ENCODE data around the gene LCLAT1. TPM values are rescaled to one million over a fixed set of nuclear protein-coding genes. Genes with fewer than 3 reads are reported as not detected.
"Not testable (repeated sequence)": the region's sequence is repeated elsewhere in the genome, so short reads cannot be mapped to it uniquely, and the experiment has no call there.

LCLAT1 gene
- total RNA-seq, 1 donor from 2014 or later, result 39.9 TPM

DNA sequence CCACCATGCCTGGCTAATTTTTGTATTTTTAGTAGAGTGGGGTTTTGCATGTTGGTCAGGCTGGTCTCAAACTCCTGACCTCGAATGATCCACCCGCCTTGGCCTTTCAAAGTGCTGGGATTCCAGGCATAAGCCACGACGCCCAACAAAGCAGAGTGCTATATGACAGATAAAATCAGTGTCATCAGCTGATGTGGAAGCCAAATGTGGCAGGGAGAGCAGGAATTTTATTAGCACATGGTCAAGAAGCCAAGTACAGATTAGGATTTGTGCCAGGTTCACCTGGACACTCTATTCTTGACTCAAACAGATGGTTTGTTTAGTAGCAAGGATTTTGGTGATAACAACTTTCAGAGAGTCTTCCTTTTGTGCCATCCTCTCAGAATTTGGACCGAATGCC is 62.7 kb downstream of the LCLAT1 start:
- DNase-seq (ENCODE audit: low spot score), result no peak
- intact Hi-C loops (cut with DNase I), result loop anchor here (5.0 kb wide), 3 partner anchors 97 to 183 kb away; no protein-coding TSS in a partner anchor

DNA sequence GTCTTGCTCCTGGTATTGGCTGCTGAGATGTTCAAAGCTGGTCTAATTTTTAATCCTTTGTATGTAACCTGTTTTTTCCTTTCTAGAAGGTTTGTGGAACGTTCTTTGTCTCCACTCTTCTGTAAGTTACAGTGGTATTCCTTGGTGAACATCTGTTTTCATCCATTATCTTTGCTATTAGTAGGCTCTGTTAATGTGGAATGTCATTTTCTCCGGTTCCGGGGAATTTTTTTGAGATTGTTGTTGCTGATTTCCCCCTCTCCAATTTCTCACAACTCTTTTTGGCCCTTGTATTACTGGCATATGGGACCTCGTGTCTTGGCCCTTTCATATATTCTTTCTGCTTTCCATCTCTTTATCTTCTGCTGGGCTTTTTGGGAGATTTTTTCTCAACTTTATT is 63.4 kb downstream of the LCLAT1 start:
- intact Hi-C loops (cut with DNase I), result loop anchor here (5.0 kb wide), 3 partner anchors 98 to 182 kb away; no protein-coding TSS in a partner anchor
- no peak for DNase-seq (ENCODE audit: low spot score)

DNA sequence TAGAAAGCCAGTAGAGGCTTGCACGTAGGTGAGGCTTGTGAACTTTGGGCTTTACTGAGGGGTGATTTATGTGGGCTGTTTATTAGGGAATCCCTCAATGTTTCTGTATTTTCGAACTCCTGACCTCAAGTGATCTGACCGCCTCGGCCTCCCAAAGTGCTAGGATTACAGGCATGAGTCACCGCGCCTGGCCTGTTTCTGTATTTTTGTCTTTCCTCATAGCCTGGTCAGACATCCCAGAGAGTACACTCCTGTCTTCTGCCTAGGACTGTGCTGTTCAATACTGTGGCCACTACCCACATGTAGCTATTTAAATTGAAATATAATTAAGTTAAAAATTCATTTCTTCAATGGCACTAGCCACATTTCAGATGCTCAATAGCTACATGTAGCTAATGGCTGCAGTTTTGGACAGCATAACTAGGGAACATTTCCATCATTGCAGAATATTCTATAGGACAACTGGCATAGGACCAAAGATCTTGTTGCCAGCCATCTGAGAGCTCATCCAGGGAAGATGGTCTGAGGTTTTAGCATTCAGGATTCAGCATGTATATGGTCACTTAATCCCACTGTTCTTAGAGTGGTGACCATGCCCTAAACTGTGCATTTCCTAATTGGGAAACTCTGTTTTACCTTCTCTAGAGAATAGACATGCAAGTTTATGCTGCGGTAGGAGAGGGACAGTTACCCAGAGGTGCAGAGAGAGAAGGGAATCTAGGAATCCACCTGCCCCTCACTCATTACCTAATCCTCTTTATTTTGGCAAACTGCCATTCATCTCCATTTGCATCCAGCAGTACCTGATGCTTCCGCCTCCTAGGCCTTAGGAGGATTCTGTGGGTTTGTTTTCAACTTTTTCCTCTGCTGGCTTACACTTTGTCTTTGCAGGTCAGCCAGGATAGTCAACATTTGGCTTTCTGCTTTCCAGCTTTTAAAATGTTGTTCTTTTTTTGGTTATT is 64.4 kb downstream of the LCLAT1 start:
- no peak for DNase-seq (ENCODE audit: low spot score)
- intact Hi-C loops (cut with DNase I), result loop anchor here (5.0 kb wide), 3 partner anchors 99 to 181 kb away; no protein-coding TSS in a partner anchor

DNA sequence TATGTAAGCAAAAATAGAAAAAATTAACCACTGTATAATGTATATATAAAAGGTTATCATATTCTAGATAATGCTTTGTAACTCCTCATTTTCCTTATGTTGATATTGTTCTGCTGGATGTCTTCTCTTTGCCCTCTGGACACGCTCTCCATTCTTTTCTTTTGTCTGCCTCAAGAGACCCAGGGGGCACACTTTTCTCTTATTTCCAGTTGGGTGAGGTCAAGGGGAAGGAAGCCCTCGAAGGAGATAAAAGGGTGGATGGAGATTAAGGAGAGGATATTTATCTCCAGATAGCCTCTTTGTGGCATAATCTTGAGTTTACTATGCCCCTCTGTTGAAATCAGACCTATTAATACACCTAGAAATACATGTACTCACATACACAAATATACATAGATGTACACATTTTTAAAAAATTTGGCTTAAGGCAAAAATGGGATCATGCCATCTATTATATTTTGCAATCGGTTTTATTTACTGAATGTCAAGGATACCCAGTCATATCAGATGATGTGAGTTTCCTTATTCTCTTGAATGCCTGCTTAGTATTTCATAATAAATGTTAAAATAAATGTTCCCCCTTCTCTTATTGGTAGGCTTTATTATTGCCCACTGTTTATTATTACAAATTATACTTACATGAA is 65.3 kb downstream of the LCLAT1 start:
- DNase-seq (ENCODE audit: low spot score), result no peak
- intact Hi-C loops (cut with DNase I), result loop anchor here (5.0 kb wide), 3 partner anchors 100 to 180 kb away; no protein-coding TSS in a partner anchor

DNA sequence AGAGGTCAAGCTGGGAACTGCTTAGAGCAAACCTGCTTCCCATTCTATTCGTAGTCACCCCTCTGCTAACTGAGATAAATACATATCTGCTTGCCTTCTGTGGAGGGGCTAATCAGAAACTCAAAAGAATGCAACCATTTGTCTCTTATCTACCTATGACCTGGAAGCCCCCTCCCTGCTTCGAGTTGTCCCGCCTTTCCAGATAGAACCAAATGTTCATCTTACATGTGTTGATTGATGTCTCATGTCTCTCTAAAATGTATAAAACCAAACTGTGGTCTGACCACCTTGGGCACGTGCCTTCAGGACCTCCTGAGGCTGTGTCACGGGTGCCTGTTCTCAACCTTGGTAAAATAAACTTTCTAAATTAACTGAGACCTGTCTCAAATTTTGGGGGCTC is 66.6 kb downstream of the LCLAT1 start:
- not testable (repeated sequence) for DNase-seq (ENCODE audit: low spot score)
- intact Hi-C loops (cut with DNase I), result loop anchor here (5.0 kb wide), 3 partner anchors 101 to 179 kb away; no protein-coding TSS in a partner anchor

DNA sequence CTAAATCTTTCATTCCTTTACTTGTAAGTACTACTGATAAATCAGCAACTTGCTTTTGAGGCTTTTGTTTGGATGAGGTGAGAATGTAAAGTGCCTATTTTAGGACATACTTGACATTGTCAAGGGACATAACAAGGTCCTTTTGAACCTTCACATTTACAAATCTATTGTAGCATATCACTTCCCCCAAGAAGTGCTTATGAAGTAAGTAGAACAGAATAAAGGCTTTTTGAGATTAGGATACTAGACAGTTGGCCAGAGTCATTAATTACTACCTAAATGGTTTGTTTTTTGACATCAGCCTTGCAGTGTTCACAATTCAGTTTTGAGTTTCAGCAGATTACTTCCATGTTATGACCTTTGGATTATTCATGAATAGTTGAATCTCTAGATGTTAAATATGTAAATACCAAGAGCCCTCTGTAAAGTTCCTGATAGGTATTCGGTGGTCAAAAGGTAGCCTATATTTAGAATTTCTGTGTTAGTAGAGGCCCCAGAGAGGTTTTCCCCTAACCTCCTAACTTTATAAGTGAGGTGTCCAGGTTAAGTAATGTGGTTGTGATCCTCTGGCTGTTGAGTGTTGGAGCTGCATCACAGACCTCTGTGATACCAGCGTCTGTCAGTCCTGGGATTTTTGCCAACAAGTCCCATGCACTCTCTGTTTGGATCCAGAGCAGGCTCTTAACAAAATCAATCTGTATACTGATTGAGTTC is 67.2 kb downstream of the LCLAT1 start:
- no peak for DNase-seq (ENCODE audit: low spot score)
- intact Hi-C loops (cut with DNase I), result loop anchor here (5.0 kb wide), 3 partner anchors 102 to 178 kb away; no protein-coding TSS in a partner anchor

DNA sequence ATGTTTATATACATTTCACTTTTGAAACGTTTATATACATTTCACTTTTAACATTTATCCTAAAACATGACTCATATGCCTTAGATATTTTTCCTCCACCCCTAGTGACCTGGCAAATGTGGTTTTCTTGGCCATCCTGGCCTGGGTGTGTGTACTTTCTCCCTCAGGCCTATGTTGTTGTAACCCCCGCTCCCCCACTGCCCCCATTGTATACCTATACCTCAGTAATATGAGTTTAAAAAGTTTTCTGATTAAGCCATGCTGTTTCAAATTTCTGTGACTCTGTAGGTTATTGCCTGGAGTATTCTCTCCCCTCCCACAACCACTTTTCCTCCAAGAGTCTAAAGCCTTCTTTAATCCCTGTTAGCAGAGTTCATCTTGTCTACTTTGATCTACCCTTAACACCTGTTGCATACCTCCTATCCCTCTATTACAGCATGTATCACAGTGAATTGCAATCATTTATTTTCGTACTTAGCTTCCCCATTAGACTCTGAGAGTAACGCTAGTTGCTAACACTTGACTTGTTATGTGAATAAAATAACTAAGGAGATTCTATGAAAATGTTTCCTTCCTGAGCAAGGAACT is 67.9 kb downstream of the LCLAT1 start:
- no peak for DNase-seq (ENCODE audit: low spot score)
- intact Hi-C loops (cut with DNase I), result loop anchor here (5.0 kb wide), 3 partner anchors 103 to 177 kb away; no protein-coding TSS in a partner anchor

DNA sequence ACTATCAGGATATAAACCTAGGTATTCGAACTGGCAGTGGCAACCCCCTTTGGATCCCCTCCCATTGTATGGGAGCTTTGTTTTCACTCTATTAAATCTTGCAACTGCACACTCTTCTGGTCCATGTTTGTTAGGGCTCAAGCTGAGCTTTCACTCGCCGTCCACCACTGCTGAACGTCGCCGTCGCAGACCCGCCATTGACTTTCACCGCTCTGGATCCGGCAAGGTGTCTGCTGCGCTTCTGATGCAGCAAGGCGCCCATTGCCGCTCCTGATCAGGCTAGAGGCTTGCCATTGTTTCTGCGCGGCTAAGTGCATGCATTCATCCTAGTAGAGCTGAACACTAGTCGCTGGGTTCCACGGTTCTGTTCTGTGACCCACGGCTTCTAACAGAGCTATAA is 69.1 kb downstream of the LCLAT1 start:
- no peak for DNase-seq (ENCODE audit: low spot score)
- intact Hi-C loops (cut with DNase I), result no loop called here

DNA sequence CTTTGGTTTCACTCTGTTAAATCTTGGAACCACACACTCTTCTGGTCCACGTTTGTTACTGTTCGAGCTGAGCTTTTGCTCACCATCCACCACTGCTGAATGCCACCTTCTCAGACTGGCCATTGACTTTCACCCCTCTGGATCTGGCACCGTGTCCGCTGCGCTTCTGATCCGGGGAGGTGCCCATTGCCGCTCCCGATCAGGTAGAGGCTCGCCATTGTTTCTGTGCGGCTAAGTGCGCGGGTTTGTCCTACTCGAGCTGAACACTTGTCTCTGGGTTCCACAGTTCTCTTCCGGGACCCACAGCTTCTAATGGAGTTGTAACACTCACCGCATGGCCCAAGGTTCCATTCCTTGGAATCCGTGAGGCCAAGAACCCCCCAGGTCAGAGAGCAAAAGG is 72.8 kb downstream of the LCLAT1 start:
- intact Hi-C loops (cut with DNase I), result no loop called here
- DNase-seq (ENCODE audit: low spot score), result no peak

DNA sequence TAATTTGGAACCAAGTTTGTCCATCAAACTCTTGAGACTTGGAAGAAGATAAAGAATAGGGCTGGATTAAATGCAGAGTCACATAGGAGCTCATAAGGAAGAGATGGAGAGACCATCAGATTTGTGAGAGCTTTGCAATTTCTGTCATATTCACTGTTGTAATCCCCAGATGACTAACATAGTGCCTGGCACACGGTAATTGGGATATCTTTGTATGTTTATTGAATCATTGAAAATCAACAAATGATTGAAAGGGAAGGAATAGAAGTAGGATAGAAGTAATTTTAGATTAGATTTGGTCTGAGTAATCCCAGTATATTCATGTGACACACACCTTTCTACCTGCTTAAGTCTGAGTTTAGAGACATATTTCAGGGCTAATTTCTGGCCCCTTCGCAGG is 75.4 kb downstream of the LCLAT1 start:
- intact Hi-C loops (cut with DNase I), result no loop called here
- no peak for DNase-seq (ENCODE audit: low spot score)

DNA sequence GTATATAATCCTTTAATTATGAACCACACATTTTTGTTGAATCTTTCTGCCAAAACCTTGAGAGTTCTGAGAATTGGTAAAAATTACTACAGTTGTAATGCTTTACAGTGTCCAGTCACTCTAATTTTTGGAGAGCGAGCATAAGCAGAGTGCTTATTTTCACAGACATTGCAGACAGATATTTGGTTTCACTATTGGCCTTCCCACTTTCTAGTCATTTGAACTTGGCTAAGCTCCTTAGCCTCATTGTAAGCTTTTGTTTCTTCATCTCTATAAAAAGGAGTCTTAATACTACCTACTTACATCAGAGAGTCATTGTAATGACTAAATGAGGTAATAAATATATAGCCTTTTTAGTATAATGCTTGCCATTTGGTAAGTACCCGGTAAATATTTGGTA is 80.4 kb downstream of the LCLAT1 start:
- intact Hi-C loops (cut with DNase I), result no loop called here
- DNase-seq (ENCODE audit: low spot score), result no peak

DNA sequence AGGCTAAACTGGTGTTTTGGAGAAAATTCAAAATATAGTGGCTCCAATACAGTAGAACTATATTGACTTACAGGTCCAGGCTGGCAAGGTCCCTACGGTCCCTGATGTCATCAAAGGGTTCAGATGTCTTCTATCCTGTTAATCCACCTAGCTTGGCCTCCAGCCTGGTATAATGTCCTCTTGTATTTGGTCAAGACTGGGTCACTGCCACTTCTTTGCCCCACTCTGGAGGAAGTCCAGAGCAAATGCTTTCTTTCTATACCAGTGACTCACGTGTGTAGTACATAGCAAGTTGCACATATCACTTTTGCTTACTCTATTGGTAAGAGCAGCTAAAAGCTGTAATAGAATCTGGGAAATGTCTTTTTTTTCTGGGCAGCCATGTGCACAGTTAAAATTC is 80.8 kb downstream of the LCLAT1 start:
- intact Hi-C loops (cut with DNase I), result no loop called here

DNA sequence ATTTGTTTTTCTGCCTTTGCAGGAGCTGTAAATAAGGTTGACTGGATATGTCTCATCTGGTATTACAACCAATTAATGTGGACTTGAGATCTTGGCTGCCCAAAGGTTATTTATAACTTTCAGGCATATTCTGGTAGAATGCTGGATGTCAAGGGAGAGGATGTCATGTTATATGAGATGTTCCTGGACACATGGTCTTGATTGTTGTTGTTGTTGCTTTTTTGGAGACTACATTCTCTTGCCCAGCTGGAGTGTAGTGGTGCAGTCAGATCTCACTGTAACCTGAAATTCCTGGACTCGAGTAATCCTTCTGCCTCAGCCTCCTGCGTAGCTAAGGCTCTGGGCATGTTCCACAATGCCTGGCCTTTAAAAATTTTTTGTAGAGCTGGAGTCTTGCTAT is 83.3 kb downstream of the LCLAT1 start:
- intact Hi-C loops (cut with DNase I), result no loop called here

More for the DNA sequence above, 80.8 kb downstream of the LCLAT1 start:
- no peak for DNase-seq (ENCODE audit: low spot score)

DNA sequence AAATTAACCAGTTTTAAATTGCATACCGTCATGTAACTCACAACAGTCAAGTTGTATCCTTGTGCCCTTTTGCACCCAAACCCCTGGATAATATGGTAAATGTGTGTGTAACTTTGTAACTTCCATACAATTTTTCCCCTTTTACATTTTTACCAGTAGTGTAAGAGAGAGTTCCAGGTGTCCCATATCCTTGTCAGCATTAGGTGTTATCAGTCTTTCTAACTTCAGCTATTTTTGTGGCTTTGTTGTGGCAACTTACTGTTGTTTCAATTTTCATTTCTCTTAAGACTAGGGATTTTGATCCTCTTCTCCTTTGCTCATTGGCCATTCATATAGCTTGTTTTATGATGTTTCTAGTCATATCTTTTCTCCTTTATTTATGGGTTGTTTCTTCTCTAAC is 94.6 kb downstream of the LCLAT1 start:
- no peak for DNase-seq (ENCODE audit: low spot score)
- intact Hi-C loops (cut with DNase I), result no loop called here

More for the DNA sequence above, 83.3 kb downstream of the LCLAT1 start:
- no peak for DNase-seq (ENCODE audit: low spot score)

DNA sequence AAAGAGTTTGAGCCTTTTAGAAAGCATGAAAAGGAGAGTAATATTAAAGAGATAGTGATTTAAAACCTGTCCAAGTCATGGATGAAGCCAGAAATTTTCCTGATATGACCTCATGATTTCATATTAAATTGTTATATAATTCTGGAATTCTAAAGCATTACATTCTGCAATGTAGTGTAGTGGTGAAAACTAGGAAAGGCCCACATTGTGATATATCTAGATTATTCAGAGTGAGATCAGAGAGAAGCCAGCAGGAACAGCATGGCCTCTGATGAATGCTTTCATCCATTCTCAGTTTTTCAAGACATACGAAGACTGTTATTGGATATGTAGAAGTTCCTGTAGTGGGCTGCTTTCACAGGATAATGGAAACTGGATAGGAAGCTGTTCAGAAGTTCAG is 98.8 kb downstream of the LCLAT1 start:
- no peak for DNase-seq (ENCODE audit: low spot score)
- intact Hi-C loops (cut with DNase I), result no loop called here

DNA sequence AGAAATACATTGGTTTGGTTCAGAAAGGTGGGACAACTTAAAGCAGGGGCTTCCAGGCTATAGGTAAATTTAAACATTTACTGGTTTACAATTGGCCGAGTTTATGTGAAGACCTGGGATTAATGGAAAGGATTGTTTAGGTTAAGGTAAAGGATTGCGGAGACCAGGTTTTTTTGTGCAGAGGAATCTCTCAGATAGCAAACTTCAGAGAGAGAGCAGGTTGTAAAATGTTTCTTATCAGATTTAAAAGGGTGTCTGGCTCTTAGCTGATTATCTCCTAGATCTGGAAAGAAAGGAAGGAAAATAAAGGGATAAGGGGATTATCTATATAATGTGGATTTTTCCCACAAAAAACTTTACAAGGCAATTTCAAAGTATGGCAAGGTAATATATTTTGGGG is 101.3 kb downstream of the LCLAT1 start:
- intact Hi-C loops (cut with DNase I), result no loop called here

DNA sequence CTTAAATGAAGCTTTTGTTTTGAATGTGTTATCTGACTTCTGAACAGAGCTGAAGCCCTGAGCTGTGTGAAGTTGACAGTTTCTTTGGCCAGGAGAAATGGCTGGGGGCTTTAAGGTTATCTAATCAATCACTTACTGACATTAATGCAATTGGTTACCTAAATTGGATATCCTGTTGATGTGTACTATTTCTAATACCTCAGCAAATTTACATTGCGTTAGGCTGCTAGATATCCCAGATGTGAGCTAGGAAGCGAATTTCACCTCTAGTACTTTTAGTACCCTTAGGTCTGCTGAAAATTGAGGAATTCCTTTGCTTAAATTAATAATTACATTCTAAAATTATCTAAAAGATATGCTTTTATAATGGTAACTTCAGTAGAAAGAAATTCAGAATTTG is 102.0 kb downstream of the LCLAT1 start:
- no peak for DNase-seq (ENCODE audit: low spot score)
- intact Hi-C loops (cut with DNase I), result no loop called here

More for the DNA sequence above, 101.3 kb downstream of the LCLAT1 start:
- DNase-seq (ENCODE audit: low spot score), result no peak

DNA sequence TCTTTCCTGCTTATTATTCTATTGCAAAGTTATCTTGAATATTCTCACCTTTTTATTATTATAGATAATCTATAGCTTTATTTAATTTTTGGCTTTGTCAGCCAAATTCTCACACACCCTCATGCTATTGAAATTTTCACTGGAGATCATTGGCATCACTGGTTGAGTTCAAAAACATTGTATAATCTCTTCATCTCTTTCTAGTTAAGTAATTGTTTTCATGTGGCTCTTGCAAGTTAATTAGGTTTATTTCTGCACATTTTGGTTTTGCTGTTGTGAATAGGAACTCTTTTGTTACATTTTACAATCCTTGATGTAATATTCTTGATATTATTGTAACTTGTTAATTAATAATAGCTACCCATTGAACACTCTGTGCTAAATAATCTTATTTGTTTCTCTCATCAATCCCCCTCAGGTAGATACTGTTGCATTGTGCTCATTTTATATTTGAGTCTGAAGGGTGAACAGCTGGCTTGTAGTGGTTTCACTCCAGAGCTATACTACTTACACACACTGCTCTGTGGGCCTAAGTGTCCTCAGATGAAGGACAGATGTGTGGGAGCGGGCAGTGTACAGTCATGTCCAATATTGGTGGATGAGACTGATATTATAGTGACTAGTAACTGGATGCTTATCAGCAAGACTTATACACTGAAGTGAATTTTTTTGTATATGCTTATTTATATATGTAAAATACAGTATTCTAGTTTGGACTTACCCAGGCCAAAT is 112.7 kb downstream of the LCLAT1 start:
- intact Hi-C loops (cut with DNase I), result no loop called here
- no peak for DNase-seq (ENCODE audit: low spot score)

DNA sequence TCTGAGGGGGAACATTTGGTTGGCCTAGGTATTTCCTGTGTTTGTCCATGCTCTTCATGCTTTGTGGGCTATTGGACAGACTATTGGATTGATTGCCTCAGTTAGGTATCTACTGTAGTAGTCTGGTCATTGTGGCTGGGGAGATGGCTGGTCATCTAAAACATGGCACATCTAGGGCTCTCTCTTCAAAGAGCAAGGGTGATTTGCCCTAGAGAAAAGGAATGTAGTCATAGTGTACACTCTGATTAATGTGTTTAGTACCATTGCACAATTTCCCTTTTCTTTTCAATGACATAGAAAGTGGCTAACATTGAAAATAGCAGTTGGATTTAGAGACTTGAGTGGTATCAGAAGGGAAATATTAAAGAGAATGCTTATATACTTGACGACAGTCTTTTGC is 114.3 kb downstream of the LCLAT1 start:
- no peak for DNase-seq (ENCODE audit: low spot score)
- intact Hi-C loops (cut with DNase I), result no loop called here

Measured in cardiac septum (tissue), 1 donor.